AG09319 (cell line): Measurements from ENCODE around the gene SZT2.
A peak's percentile ranks its signal among the peaks of the same experiment; 100 is the strongest.

Experiments used
- DNase-seq: peaks from one replicate; pipeline ENCODE4 v3.0.0-alpha.2; 2010; ENCODE audit warnings: low read depth; ENCODE audit errors: extremely low read depth
- CTCF ChIP-seq: IDR thresholded peaks from 2 replicates; pipeline ENCODE4 v1.5.1; 2011; ENCODE audit warnings: low read depth, mild to moderate bottlenecking, inconsistent platforms, low read length, moderate library complexity

SZT2 gene

GRCh38 chr1:43354936-43355335, 34.8 kb upstream of the SZT2 start:
- no peak for DNase-seq
- no peak for TF ChIP-seq CTCF

- no peak for TF ChIP-seq CTCF
- no peak for DNase-seq
Observed at GRCh38 chr1:43357251-43357650, 32.4 kb upstream of the SZT2 start.

- TF ChIP-seq CTCF, result peak; percentile 39
- DNase-seq, result no peak
Observed at GRCh38 chr1:43358121-43358745, 31.5 kb upstream of the SZT2 start.

- TF ChIP-seq CTCF, result no peak
- peak; percentile 80 for DNase-seq
Observed at GRCh38 chr1:43358746-43359693, 30.7 kb upstream of the SZT2 start, which contains the start of gene CDC20. Gene CDC20, plus strand, starts transcription at chr1:43358981. Its CDS starts 235 bp downstream, at chr1:43359216.

GRCh38 chr1:43359696-43360095, 30.0 kb upstream of the SZT2 start:
- DNase-seq, result no peak
- no peak for TF ChIP-seq CTCF

- DNase-seq, result no peak
Observed at GRCh38 chr1:43360616-43361015, 29.1 kb upstream of the SZT2 start.

More at GRCh38 chr1:43360616-43361015, 29.1 kb upstream of the SZT2 start:
- TF ChIP-seq CTCF, result no peak
